HG03575 (cell line): Measurements from ENCODE around the gene TMEM236.

ENCODE experiments used
- ATAC-seq: cut with Tn5 transposase; IDR thresholded peaks from one replicate; pipeline ENCODE4 v1.9.1; 2021; ENCODE audit not compliant: unreplicated experiment, insufficient number of reproducible peaks, low FRiP score; ENCODE audit errors: extremely low read depth

Gene TMEM236

DNA sequence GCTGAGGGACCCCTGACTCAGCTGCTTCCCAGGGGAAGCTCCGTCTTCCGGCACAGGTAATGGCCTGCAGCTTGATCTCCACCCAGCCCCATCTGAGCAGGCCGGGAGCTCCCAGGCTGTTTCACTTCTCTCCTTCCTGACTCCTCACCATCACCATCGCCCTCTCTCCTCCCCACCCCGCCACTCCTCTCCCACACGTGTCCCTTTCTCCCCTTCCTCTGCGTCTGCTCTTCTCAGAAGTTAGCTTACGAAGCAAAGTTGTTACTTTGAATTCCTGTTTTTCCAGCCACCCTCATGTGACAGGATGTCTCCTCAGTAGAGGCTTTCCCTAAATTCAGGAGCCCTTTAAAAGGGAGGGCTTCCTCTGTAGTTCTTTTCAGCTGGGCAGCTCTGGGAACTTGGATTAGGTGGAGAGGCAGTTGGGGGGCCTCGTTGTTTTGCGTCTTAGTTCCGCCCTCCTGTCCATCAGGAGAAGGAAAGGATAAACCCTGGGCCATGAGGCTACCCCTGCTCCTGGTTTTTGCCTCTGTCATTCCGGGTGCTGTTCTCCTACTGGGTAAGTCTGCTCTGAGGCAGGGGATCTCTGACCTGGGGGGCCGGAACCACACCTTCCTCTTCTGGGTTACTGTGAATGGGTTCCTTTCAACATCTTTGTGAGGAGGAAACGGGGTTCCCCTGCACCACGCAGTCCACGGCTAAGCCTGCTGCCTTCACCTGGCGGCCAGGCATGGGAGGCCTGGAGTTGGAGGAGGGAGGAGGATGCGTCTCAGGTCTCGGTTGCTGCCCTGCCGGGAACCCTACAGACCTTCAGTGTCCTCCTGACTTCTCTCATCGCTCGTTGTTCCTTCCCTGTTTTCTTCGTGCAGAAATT, 57.2 kb downstream of the TMEM236 start, which contains the start of gene MRC1:
TSS of gene MRC1 (plus strand) at position 378 of the 871 bp plus-strand sequence. CDS start at position 496, 118 bp downstream.
- ATAC-seq, result no peak

DNA sequence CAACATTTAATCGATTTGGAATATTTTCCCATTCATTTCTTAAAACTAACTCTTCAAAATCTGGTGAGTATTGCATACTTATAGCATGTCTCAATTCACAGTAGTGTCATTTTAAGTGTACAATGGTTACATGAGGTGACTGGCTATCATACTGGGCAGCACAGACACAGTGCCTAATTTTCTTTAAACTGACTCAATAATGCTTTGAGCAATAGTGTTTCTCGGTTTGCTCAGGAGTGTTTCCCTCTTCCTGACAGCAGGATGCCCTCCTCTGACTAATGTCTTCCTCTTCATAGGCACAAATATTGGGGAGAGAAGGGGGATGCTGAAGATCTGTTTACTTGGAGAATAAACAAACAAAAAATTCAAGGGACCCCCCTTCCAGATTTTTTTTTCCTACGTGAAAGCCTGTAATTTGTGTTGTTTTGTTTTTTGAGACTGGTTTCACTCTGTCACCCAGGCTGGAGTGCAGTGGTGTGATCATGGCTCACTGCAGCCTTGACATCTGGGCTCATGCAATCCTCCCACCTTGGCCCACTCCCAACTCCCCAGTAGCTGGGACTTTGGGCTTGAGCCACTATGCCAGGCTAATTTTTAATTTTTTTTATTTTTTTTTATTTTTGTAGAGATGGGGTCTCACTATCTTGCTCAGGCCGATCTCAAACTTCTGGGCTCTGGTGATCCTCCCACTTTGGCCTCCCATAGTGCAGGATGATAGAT, 59.3 kb downstream of the TMEM236 start:
- no peak for ATAC-seq

DNA sequence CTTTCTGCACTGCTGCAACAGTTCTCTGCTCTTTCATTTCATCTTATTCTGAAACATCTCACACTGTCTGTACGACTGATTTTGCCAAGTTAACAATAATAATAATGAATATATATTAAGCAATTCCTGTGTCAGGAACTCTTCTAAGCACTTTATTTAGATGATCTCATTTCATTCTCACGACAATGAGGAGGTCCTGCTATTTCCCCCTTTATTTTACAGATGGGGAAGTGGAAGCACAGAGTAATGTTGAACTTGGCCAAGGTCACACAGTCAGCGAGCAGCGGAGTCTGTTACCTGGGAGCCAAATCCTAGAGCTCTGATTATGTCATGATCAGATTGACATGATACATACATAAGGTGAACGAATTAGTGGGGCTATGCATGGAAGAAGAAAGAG, 63.0 kb downstream of the TMEM236 start:
- ATAC-seq, result no peak

DNA sequence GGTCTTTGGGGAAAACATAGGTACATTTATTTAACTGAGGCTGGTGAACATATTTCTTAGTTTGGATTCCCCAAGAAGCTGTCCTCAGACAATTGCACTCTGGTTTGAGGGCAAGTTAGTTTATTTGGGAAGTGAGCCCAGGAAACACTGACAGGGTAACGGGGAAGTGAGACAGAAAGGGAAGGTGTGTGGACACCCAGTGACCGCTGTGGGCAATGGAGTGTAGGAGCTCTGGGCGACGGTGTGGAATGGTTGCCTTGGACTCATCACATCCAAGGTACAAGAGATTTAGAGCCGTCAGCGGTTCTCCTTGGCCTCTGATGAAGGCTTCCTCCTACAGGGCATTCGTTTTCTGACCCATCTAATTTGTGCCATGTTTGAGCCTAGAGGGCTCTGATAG, 64.2 kb downstream of the TMEM236 start:
- no peak for ATAC-seq

DNA sequence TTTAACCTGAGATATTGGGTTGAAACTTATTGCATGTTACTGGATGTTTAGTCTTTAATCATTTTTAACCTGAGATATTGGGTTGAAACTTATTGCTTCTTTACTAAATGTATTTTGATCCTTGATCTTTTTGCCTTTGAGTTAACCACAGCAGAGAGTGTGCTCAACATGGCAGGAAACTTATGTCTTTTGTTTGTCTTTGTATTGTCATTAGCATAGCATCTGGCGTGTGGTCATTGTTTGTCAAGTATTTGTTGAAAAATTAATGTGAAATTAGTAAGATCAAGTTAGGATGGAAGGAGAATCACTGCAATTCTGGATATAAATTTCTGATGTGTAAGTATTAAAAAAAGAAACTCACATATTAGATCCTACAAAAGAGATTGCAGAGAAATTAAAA, 65.3 kb downstream of the TMEM236 start:
- ATAC-seq, result no peak

DNA sequence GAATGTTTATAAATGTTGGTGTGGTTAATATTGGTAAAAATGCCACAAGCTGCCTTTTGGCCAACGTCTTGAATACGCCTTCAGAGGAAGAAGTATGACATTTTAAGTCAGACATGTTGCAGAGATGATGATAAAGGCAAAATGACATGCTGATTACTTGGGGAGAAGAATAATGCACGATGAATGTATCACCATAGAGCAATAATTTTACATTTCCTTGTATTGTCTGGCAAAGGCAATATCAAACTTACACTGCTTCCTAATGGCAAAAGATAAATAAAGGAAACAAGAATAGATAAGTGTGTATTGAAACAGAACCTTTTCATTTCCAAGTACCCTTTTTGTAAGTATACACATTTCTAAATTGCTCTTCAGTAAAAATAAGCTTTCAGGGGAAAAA, 65.8 kb downstream of the TMEM236 start:
- ATAC-seq, result no peak

DNA sequence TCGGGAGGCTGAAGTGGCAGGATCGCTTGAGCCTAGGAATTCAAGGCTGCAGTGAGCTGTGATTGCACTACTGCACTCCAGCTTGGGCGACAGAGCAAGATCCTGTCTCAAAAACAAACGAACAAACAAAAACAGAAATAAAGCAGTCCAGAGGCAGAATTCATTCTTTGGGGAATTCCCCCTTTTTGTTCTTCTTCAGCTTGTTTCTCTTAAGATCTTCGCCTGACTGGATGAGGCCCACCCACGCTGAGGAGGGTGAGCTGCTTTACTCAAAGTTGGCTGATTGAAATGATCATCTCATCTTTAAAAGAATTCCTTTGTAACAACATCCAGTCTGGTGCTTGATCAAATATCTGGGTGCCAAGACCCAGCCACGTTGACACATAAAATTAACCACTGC, 67.8 kb downstream of the TMEM236 start:
- no peak for ATAC-seq

DNA sequence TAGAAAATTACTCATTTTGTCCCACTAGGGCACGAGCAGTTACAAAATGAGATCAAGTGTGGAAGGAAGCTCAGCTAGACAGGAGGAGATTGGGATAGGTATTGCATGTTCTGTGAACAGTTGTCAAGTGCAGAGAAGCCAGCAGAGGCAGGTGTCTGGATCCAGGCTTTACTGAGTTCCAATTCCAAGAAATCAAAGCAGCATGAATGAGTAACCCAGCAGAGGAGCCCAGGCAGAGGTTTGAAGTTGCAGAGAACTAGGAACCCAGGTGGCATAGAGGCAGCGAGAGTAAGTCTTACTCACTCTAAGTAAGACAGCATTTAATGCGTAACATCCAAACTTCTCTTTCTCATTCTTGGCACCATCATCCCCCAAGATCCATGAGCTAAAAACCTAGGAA, 68.9 kb downstream of the TMEM236 start:
- ATAC-seq, result no peak

DNA sequence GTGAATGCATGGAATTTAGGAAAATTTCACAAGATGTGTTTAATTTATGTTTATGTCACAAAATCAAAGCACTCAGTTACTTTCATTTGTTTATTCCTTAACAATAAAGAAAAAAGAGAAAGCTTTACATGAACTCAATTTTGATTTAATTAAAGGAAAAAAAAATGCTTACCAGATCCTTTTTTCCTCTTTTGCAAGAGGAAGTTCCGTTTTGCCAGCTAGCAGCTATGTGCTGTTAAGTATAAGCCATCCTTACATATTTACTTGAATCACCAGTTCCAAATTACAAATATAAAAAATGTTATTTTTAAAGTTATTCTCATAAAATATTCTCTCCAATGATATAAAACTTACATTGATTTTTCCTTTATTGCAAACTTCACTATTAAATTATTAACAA, 69.9 kb downstream of the TMEM236 start:
- no peak for ATAC-seq

DNA sequence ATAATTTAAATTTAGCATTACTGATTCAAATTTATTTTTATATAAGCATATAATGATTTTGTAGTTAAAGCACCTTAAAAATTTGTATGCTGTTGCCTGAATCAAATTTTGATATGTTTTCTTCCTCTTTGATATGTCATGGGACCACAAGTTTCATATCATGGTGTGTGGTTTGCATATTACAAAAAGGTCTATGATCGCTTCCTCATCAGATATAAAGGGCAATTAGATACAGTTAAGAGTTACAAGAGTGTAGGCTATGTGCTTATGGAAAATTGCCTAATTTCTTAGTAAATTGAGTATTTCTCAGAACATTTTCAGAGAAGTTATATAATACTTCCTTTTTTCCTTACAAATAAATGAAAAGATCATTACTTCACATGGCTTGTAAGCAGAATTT, 79.3 kb downstream of the TMEM236 start:
- no peak for ATAC-seq

DNA sequence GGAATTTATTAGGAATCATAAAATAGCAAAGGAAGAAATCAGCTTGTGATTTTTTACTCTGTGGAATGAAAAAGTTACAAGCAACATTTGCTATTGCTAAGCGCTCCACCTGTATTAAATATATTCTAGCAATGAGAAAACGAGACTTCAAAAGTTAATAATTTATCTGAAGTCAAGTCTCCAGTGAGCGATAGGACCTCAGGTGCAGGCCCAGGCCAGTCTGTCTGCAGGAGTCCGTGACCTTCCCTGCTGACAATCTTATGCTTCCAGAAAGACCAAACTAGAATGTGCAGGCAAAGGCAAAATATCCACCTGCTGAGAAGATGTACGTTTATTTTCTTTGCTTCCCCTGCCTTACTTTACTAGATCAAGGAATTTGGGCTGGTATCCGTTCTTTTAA, 79.9 kb downstream of the TMEM236 start:
- no peak for ATAC-seq

DNA sequence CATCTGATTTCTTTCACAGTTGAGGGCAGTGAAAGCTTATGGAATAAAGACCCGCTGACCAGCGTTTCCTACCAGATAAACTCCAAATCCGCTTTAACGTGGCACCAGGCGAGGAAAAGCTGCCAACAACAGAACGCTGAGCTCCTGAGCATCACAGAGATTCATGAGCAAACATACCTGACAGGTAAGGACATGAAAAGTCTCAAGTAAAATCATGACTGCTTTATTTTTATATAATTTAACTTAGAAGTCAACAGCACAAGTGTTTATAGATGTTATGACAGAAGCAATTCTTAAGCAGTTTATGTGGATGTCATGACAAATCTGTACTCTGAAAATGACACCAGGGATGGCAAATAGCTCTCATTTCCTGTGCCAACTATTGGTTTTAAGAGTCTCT, 81.7 kb downstream of the TMEM236 start:
- no peak for ATAC-seq

DNA sequence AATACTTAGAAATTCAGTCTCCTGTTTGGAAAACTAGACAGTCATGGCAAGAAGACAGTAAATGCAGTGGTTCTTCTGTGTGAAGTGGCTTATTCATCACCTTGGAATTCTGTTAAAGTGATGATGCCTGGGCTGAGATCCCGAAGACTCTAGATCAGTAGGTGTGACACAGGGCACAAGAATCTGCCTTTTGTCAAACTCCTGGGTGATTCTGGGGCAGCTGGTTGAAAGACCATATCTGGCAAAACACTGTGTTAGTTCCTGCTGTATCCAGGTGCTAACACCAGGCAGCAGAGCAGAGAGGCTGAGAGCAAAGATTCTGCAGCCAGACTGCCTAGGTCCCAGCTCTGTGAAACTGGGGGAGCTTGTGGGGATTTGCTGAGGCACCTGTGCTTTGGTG, 83.7 kb downstream of the TMEM236 start:
- ATAC-seq, result no peak

DNA sequence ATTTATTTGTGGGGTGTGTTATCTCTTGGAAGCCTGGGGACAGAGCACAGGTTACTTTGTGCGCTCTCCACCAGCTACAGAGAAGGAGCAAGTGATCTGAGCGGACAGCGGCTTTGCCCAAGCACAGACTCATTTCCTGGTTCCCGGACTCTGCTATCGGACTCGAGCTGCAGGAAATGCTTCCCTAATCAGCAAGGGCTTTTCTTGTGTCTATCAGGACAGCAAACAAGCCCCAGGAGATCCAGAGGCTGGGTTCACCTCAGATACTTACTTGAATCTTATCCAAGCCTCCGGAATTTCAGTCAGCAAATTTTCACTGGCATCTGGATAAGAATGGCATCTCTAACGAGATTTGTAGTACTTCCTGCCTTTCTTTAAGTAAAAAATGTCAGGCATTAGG, 84.9 kb downstream of the TMEM236 start:
- no peak for ATAC-seq

DNA sequence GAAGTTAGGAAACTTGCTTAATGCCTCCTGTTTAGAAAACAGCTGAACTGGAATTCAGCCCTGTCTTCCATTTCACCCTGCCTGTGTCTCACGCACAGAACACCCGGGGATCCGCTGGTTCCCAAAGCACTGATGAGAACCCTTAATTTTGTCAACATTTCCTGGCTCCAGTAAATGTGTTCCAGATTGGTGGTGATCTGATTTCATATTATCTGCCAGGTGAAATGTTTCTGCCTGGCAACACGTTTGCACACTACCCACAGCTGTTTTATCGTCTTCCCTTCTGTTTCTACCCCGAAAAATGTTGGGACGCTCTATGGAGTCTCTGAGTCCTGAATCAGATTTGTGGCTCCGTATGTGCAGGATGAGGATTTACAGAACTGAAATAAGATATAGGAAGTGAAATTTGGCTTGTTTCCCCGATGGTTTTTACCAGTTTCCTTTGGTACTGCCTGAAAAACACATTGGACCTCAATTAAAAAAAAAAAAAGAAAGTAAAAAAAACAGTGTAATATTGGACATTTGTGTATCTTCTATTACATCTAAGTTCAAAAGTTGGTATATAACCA, 86.2 kb downstream of the TMEM236 start:
- no peak for ATAC-seq

DNA sequence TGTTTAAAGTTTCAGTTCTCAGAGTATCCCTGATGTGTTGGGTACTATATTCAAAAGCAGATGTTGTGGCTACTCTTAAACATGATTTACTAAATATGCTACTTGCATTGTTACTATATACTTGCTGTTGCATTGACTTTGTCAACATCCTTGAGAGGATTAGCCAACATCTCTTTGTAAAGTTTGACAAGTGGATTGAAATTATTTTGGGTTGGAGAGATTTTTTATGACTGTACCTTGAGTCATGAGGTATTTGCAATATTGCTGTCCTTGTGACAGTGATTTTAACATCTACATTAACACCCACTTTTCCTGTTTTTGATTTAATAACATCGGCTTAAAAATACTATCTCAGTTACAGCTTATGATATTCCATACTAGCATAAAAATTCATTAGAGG, 89.0 kb downstream of the TMEM236 start:
- no peak for ATAC-seq

DNA sequence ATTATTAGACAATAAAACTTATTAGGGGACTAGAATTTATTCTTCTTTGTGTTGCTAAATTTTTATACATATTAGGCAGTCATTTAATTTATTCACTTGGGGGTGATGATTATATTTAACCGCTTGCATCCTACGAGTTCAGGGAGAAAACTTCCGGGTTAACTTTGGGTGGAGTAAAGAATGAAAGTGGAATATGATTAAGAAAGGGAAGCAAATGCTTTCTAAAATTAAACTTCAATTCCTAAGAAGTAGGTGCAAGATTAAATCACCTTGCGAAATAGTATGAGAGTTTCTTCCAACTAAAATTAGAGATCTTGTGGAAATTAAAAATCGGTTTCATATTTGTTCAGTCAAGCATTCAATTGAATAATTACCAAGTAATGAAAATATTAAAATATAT, 90.6 kb downstream of the TMEM236 start:
- no peak for ATAC-seq

DNA sequence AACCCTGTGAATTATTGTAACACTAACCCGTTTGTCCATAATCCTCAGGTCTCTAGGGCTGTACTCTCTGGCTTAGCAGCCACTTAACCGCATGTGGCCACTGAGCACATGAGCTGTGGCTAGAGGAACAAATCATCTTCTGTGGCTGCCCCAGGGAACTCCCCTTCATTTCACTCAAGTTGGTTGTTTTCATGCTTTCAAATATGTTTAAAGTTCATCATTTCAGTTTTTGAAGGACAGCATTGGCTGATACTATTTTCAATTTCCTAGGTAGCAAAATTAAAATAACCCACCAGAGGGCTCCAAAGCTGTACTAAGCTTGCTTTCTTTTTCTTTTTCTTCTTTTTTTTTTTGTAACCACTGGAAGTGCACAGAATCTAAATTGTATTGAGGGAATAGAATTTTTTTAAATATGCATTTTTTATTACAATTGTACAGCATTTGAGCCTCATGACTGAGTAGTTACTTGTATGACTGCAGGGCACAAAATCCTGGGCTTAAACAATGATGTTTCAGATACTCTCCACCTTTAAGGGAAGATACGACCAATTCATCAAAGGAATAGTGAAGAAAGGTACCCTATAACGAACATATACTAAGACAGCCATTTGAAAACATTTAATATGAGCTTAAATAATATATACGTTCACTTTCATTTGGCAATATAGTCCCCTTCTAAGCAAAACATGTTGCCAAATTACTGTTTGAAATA, 95.7 kb downstream of the TMEM236 start:
- no peak for ATAC-seq

DNA sequence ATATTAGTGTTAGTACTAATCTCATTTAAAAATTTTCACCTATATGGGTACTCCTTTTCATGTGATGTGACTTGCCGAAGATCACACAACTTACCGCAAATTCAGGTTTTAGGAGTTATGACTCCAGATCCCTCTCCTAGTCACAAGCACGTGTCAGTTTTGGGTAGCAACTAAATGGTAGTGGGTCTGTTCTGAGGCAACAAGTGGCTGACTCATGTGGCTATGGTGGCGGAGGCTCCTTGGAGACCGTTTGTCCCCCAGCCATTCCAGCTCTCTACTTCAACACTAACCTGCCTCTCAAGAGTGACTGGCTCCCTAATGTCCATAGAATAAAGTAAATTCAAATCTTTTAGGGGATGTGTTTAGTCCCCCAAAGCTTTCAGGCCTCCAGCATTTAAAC, 96.6 kb downstream of the TMEM236 start:
- ATAC-seq, result no peak
